Measurements from ENCODE around the gene PSMA7. TPM values are rescaled to one million over a fixed set of nuclear protein-coding genes. Genes with fewer than 3 reads are reported as not detected.

Gene PSMA7
- total and polyA plus RNA-seq, 2 of the 8 experiments (the other 6 are each of a cell fraction or from before 2014, with no cell fraction given): 361 to 648 TPM

DNA sequence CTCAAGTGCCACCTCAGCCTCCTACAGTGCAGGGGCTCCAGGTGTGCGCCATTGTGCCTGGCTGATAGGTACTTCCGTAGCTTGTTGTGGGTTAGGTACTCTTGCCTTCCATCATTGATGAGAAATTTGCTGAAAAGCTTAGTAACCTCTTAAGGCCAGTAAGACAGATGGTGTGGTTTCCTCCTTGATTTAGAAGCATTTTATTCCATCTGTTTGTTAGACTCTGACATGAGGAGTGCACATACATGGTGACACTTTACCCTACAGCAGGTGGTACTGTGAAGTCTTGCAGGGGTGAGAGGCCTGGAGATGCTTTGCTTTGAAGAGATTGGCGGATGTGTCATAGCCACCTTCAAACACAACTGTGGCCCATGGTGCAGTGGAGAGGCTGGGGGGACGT is 24.9 kb upstream of the PSMA7 start:
- H3K4me3 ChIP-seq (ENCODE audit: extremely low read depth in 1 of 4, insufficient read depth in 2 of 4, low read depth in 3 of 4, low read length in 4 of 4): no peak overlapping the region
- no peaks in the 10 kb centered on the region for H3K23me2 ChIP-seq (ENCODE audit: low read depth, low read length)
- H2BK12ac ChIP-seq (ENCODE audit: low read depth, low read length): no peak overlapping the region
- H3K9me3 ChIP-seq (ENCODE audit: insufficient read depth in 2 of 2, low read depth in 1 of 2, low read length in 1 of 2): no peaks in the 10 kb centered on the region
- ChIA-PET CTCF (ENCODE audit: partially characterized antibody) (interaction anchor here (3.2 kb wide), 1 partner anchor 11 kb away, joined by 16 read pairs; no protein-coding TSS in a partner anchor), POLR2A (ENCODE audit: partially characterized antibody) (no interaction called here)
- H3K79me1 ChIP-seq (ENCODE audit: low read depth, low read length): no peaks in the 10 kb centered on the region
- no peak overlapping the region for H2BK120ac ChIP-seq (replicated peaks; ENCODE audit: low read depth, low read length)
- H3K23ac ChIP-seq (ENCODE audit: insufficient read length): no peak overlapping the region
- H2BK15ac ChIP-seq (ENCODE audit: low read length): no peak overlapping the region
- DNase-seq (ENCODE audit: low read depth in 1 of 2, low spot score in 2 of 2) (no peak), FAIRE-seq (no peak)
- H3K18ac ChIP-seq (ENCODE audit: extremely low read depth, low read length): no peak overlapping the region
- H3K4ac ChIP-seq (replicated peaks; ENCODE audit: insufficient read length, low read depth, low read length): no peak overlapping the region
- no peaks in the 10 kb centered on the region for H3K79me2 ChIP-seq (ENCODE audit: control insufficient read depth in 1 of 2, insufficient read depth in 2 of 2, low read length in 2 of 2)
- H4K5ac ChIP-seq (ENCODE audit: insufficient read length, low read depth, low read length): no peak overlapping the region
- H3K14ac ChIP-seq (ENCODE audit: insufficient read length): no peak overlapping the region
- H3K27ac ChIP-seq (ENCODE audit: low read depth, low read length): no peak overlapping the region
- H3K56ac ChIP-seq (replicated peaks; ENCODE audit: insufficient read length, low read depth, low read length): no peak overlapping the region
- H4K20me1 ChIP-seq (replicated peaks in 1 of 2; ENCODE audit: control insufficient read depth in 1 of 2, insufficient read depth in 2 of 2, low read length in 2 of 2): peaks cover 4 to 16% of the 10 kb centered on the region in 2 experiments
- no peak overlapping the region for H2BK5ac ChIP-seq (ENCODE audit: low read depth, low read length)
- no peak overlapping the region for H2BK20ac ChIP-seq (ENCODE audit: low read length)
- no peak overlapping the region for H3K4me2 ChIP-seq (ENCODE audit: insufficient read depth in 1 of 2, low read depth in 2 of 2, low read length in 2 of 2)
- H3K36me3 ChIP-seq (ENCODE audit: control insufficient read depth in 2 of 4, insufficient read depth in 4 of 4, low read length in 3 of 4): peaks cover 8 to 42% (median 23%) of the 10 kb centered on the region in 4 experiments
- H2AFZ ChIP-seq (ENCODE audit: low read length): no peak overlapping the region
- no peak overlapping the region for H4K8ac ChIP-seq (ENCODE audit: extremely low read depth, insufficient read depth, low read length)
- 94% methylated on average over 4 of the region's 4 CpGs; no CpG with 5 or more reads in 1 of the 2 experiments for WGBS, 2 experiments (ENCODE audit: extremely low coverage in 1 of 2, insufficient coverage in 1 of 2, insufficient read length in 1 of 2, insufficient replicate concordance in 2 of 2, low coverage in 1 of 2, low lambda C conversion rate in 2 of 2, missing lambda C conversion rate in 1 of 2)
- H3K9ac ChIP-seq (replicated peaks in 1 of 4; ENCODE audit: extremely low read depth in 1 of 4, low read depth in 3 of 4, low read length in 3 of 4): no peak overlapping the region
- H2AK5ac ChIP-seq (ENCODE audit: low read depth, low read length): no peak overlapping the region
- no peaks in the 10 kb centered on the region for H3K4me1 ChIP-seq (replicated peaks in 1 of 4; ENCODE audit: control insufficient read depth in 3 of 4, insufficient read depth in 4 of 4, low read length in 3 of 4)
- no peaks in the 10 kb centered on the region for H3K27me3 ChIP-seq (replicated peaks in 1 of 4; ENCODE audit: control insufficient read depth in 3 of 4, extremely low read depth in 1 of 4, insufficient read depth in 3 of 4, low read length in 3 of 4)
- no peak overlapping the region for H4K91ac ChIP-seq (replicated peaks; ENCODE audit: insufficient read length, low read length)
- TF ChIP-seq CHD2 (IDR thresholded peaks at IDR 0.05; ENCODE audit: low read length): no peak
- TF ChIP-seq JUND (IDR thresholded peaks at IDR 0.05; ENCODE audit: low read length): no peak
- no peak for TF ChIP-seq BACH1 (IDR thresholded peaks at IDR 0.05; ENCODE audit: low read length)
- TF ChIP-seq, protein P1, sequence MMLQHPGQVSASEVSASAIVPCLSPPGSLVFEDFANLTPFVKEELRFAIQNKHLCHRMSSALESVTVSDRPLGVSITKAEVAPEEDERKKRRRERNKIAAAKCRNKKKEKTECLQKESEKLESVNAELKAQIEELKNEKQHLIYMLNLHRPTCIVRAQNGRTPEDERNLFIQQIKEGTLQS (IDR thresholded peaks at IDR 0.05; ENCODE audit: insufficient read depth, low read depth, low read length): no peak
- no peak for TF ChIP-seq CBX8 (IDR thresholded peaks at IDR 0.05; ENCODE audit: borderline replicate concordance, low read depth, low read length)
- TF ChIP-seq MAFK (IDR thresholded peaks at IDR 0.05; ENCODE audit: low read depth, low read length): no peak
- no peak for TF ChIP-seq BRCA1 (IDR thresholded peaks at IDR 0.05; ENCODE audit: low read depth, low read length)
- no peak for TF ChIP-seq CHD1 (IDR thresholded peaks at IDR 0.05; ENCODE audit: low read depth, low read length)
